SK-N-SH (cell line): Measurements from ENCODE around the gene CLMN. TPM values are rescaled to one million over a fixed set of nuclear protein-coding genes. Genes with fewer than 3 reads are reported as not detected.

ENCODE experiments used
- CTCF ChIA-PET: fragments of 300-600, 350-600 bp; formaldehyde crosslinking; extraction: SDS; loops from one replicate; lab custom pipeline; 2021; lab: Yijun Ruan, JAX
- POLR2A ChIA-PET: fragments of 350-600 bp; sonication (Branson Sonifier 250); formaldehyde crosslinking; extraction: SDS; loops from one replicate; lab custom pipeline; 2020; ENCODE audit warnings: antibody characterized with exemption, inconsistent platforms; lab: Yijun Ruan, JAX
- DNase-seq: peaks from one replicate; pipeline ENCODE4 v3.0.0; 2012
- H2AFZ ChIP-seq: fragments of 200-600 bp; sonication (generic); 2 replicates; pipeline ENCODE4 v1.8.1; 2016; ENCODE audit warnings: antibody characterized with exemption, mild to moderate bottlenecking, low read depth
- H3F3A ChIP-seq: fragments of 200-600 bp; sonication (generic); replicated peaks from 2 replicates; pipeline ENCODE3; 2016; ENCODE audit warnings: antibody characterized with exemption, mild to moderate bottlenecking; ENCODE audit not compliant: insufficient read depth
- H3K27ac ChIP-seq, 2 experiments: fragments of 200-500 bp in 1 of 2; fragments of 200-600 bp in 1 of 2; sonication (Bioruptor generic) in 1 of 2; sonication (generic), shearing (Covaris generic) in 1 of 2; 2 replicates each; pipeline versions ENCODE4 v1.5.1 to v1.6.1; 2014 to 2016; ENCODE audit warnings: low read depth in 2 of 2, inconsistent platforms in 1 of 2, low read length in 1 of 2, mild to moderate bottlenecking in 1 of 2, mixed read lengths in 1 of 2
- H3K27me3 ChIP-seq: fragments of 200-600 bp; sonication (generic), shearing (Covaris generic); 2 replicates; pipeline ENCODE4 v1.6.1; 2016; ENCODE audit warnings: mixed run types; ENCODE audit not compliant: insufficient read depth
- H3K36me3 ChIP-seq, 2 experiments: fragments of 200-500 bp in 1 of 2; fragments of 200-600 bp in 1 of 2; sonication (Bioruptor generic) in 1 of 2; sonication (generic) in 1 of 2; replicated peaks in 1 of 2; 2 replicates each; pipeline versions ENCODE3 to v1.5.1; 2014 to 2016; ENCODE audit warnings: low read length in 1 of 2, mild to moderate bottlenecking in 1 of 2; ENCODE audit not compliant: insufficient read depth in 2 of 2, control insufficient read depth in 1 of 2
- H3K4me1 ChIP-seq, 2 experiments: fragments of 200-500 bp in 1 of 2; fragments of 200-600 bp in 1 of 2; sonication (Bioruptor generic) in 1 of 2; sonication (generic), shearing (Covaris generic) in 1 of 2; 2 replicates each; pipeline versions ENCODE4 v1.5.1 to v1.6.1; 2014 to 2016; ENCODE audit warnings: low read depth in 1 of 2, low read length in 1 of 2, mixed run types in 1 of 2; ENCODE audit not compliant: insufficient read depth in 2 of 2, control insufficient read depth in 1 of 2
- H3K4me2 ChIP-seq: fragments of 200-600 bp; sonication (generic), shearing (Covaris generic); 2 replicates; pipeline ENCODE4 v1.6.1; 2017; ENCODE audit warnings: mixed run types
- H3K4me3 ChIP-seq, 2 experiments: fragments of 200-500 bp in 1 of 2; fragments of 200-600 bp in 1 of 2; sonication (Bioruptor generic) in 1 of 2; sonication (generic), shearing (Covaris generic) in 1 of 2; 2 replicates each; pipeline versions ENCODE4 v1.5.1 to v1.8.1; 2014 to 2016; ENCODE audit warnings: low read depth in 2 of 2, inconsistent platforms in 1 of 2, low read length in 1 of 2, mild to moderate bottlenecking in 1 of 2, mixed read lengths in 1 of 2, moderate library complexity in 1 of 2
- H3K79me2 ChIP-seq: fragments of 200-600 bp; sonication (generic); 2 replicates; pipeline ENCODE4 v1.8.1; 2017; ENCODE audit warnings: mild to moderate bottlenecking; ENCODE audit not compliant: insufficient read depth
- H3K9ac ChIP-seq: fragments of 200-600 bp; sonication (generic); 2 replicates; pipeline ENCODE4 v1.6.1; 2017; ENCODE audit warnings: mixed run types
- H3K9me2 ChIP-seq: fragments of 200-600 bp; sonication (generic); 2 replicates; pipeline ENCODE4 v1.6.1; 2017; ENCODE audit warnings: mixed run types
- H3K9me3 ChIP-seq: fragments of 200-600 bp; sonication (generic); 2 replicates; pipeline ENCODE4 v1.6.1; 2017; ENCODE audit warnings: mixed run types, mild to moderate bottlenecking, moderate library complexity
- H4K20me1 ChIP-seq: fragments of 200-600 bp; sonication (generic); 2 replicates; pipeline ENCODE4 v1.6.1; 2017; ENCODE audit warnings: mild to moderate bottlenecking, mixed run types; ENCODE audit not compliant: insufficient read depth
- GABPA ChIP-seq: IDR thresholded peaks from 2 replicates; pipeline ENCODE4 v1.4.0; 2012; ENCODE audit warnings: low read depth, mild to moderate bottlenecking
- GATA2 ChIP-seq: sonication (generic); formaldehyde crosslinking; IDR thresholded peaks from 2 replicates; pipeline ENCODE4 v1.5.0; 2020; ENCODE audit warnings: mild to moderate bottlenecking, missing genetic modification reagents
- MEF2A ChIP-seq: IDR thresholded peaks from 2 replicates; pipeline ENCODE4 v1.4.0; 2012; ENCODE audit warnings: low read depth, borderline replicate concordance
- MXI1 ChIP-seq: IDR thresholded peaks from 2 replicates; pipeline ENCODE4 v1.6.1; 2012; ENCODE audit warnings: mild to moderate bottlenecking, low read depth, low read length, improper control_type of control experiment
- NFIC ChIP-seq: IDR thresholded peaks from 2 replicates; pipeline ENCODE4 v1.4.0; 2012; ENCODE audit warnings: borderline replicate concordance
- NRF1 ChIP-seq: IDR thresholded peaks from 2 replicates; pipeline ENCODE4 v1.6.1; 2012; ENCODE audit warnings: low read depth, mild to moderate bottlenecking, low read length
- RAD21 ChIP-seq: IDR thresholded peaks from 2 replicates; pipeline ENCODE4 v1.6.1; 2012; ENCODE audit warnings: mild to moderate bottlenecking, low read length
- RFX5 ChIP-seq: IDR thresholded peaks from 2 replicates; pipeline ENCODE4 v1.6.1; 2012; ENCODE audit warnings: mild to moderate bottlenecking, improper control_type of control experiment, low read length
- TAF1 ChIP-seq: IDR thresholded peaks from 2 replicates; pipeline ENCODE4 v1.6.1; 2012; ENCODE audit warnings: low read depth, mild to moderate bottlenecking, low read length, moderate library complexity, borderline replicate concordance
- TCF12 ChIP-seq: IDR thresholded peaks from 2 replicates; pipeline ENCODE4 v1.4.0; 2012
- TEAD4 ChIP-seq: IDR thresholded peaks from 2 replicates; pipeline ENCODE4 v1.4.0; 2012; ENCODE audit warnings: mild to moderate bottlenecking, borderline replicate concordance; ENCODE audit not compliant: insufficient read depth
- WGBS: methylation state at CpG from one replicate; pipeline ENCODE4 v1.1.6; 2017; ENCODE audit warnings: low lambda C conversion rate; 5-methylcytosine and 5-hydroxymethylcytosine counted together
- polyA plus RNA-seq, 3 experiments: library from polyadenylated mRNA; depleted of rRNA; stranded (reverse); fragments of >200 nt; gene quantifications; 2 replicates each; pipeline ENCODE4 v1.2.3, GENCODE V29; 2012
- TF ChIP-seq, protein P1 (sequence below): IDR thresholded peaks from 2 replicates; pipeline ENCODE4 v1.4.0; 2012; ENCODE audit warnings: low read depth, borderline replicate concordance
- TF ChIP-seq, protein P2 (sequence below): fragments of 200-600 bp; sonication (generic); IDR thresholded peaks from 2 replicates; pipeline ENCODE4 v1.6.1; 2017; ENCODE audit warnings: antibody characterized with exemption, mild to moderate bottlenecking, moderate library complexity
- TF ChIP-seq, protein P3 (sequence below): IDR thresholded peaks from 2 replicates; pipeline ENCODE4 v1.6.1; 2012; ENCODE audit warnings: mild to moderate bottlenecking, low read depth, low read length, moderate library complexity

Gene CLMN
- polyA plus RNA-seq, 1 of the 3 experiments (the other 2 are of a cell fraction) = 1.4 TPM

DNA sequence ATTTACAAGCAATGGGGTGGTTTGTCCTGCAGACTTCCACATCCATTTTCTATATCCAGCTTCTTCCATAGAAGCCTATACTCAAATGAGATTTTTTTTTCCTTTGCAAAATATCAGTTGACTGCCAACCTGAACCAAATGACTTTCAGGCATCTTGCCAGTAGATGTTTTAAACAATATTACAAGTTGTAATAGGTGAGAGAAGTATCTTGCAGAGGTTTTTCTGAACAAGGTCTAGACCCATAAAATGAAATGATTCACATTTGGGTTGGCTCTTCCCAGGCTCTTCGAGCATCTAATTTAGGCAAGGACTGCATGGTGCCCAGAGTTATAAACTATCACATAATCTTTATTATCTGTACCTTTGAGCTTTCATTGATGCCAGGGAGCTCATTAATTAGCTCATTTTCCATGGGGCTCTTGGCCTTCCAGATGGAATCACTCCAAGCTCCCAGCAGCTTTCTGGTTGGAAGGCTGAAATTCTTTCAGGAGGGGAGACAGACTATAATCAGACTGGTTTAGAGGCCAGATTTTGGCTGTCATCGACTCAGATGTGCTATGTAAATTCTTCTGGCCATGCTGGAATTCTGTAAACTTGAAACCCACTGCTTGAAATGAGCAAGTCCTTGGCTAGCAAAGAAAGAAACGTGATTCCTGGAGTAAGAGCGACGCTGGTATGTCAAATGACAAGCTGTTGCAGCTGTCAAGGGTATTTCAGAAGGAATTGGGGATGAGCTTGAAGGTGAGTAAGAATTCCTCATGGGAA lies 130.2 kb downstream of the CLMN start:
- H3K79me2 ChIP-seq = no peaks in the 10 kb centered on the region
- no peaks in the 10 kb centered on the region for H3F3A ChIP-seq
- CTCF ChIA-PET = interaction anchor here (1.0 kb wide), 1 partner anchor 243 kb away, joined by 3 read pairs; no protein-coding TSS in a partner anchor
- no peaks in the 10 kb centered on the region for H3K9me2 ChIP-seq
- POLR2A ChIA-PET = no interaction called here
- H3K27ac ChIP-seq = no peak overlapping the region
- TF ChIP-seq, protein P1, sequence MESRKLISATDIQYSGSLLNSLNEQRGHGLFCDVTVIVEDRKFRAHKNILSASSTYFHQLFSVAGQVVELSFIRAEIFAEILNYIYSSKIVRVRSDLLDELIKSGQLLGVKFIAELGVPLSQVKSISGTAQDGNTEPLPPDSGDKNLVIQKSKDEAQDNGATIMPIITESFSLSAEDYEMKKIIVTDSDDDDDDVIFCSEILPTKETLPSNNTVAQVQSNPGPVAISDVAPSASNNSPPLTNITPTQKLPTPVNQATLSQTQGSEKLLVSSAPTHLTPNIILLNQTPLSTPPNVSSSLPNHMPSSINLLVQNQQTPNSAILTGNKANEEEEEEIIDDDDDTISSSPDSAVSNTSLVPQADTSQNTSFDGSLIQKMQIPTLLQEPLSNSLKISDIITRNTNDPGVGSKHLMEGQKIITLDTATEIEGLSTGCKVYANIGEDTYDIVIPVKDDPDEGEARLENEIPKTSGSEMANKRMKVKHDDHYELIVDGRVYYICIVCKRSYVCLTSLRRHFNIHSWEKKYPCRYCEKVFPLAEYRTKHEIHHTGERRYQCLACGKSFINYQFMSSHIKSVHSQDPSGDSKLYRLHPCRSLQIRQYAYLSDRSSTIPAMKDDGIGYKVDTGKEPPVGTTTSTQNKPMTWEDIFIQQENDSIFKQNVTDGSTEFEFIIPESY = no peak
- TF ChIP-seq, protein P2, sequence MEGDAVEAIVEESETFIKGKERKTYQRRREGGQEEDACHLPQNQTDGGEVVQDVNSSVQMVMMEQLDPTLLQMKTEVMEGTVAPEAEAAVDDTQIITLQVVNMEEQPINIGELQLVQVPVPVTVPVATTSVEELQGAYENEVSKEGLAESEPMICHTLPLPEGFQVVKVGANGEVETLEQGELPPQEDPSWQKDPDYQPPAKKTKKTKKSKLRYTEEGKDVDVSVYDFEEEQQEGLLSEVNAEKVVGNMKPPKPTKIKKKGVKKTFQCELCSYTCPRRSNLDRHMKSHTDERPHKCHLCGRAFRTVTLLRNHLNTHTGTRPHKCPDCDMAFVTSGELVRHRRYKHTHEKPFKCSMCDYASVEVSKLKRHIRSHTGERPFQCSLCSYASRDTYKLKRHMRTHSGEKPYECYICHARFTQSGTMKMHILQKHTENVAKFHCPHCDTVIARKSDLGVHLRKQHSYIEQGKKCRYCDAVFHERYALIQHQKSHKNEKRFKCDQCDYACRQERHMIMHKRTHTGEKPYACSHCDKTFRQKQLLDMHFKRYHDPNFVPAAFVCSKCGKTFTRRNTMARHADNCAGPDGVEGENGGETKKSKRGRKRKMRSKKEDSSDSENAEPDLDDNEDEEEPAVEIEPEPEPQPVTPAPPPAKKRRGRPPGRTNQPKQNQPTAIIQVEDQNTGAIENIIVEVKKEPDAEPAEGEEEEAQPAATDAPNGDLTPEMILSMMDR = no peak
- no peak for TF ChIP-seq TEAD4
- no peak for TF ChIP-seq GABPA
- no peak for TF ChIP-seq TAF1
- peak; percentile 16; the same call in 1 of the 2 replicates for TF ChIP-seq GATA2 (CRISPR knock-in tag)
- TF ChIP-seq TCF12 = no peak
- peaks cover 0 to 9% of the 10 kb centered on the region in 2 experiments; a peak in 2 of 4 replicates for H3K4me1 ChIP-seq
- H3K4me3 ChIP-seq = no peak overlapping the region
- no peak overlapping the region for H3K9ac ChIP-seq
- no peaks in the 10 kb centered on the region for H3K36me3 ChIP-seq
- H4K20me1 ChIP-seq = no peaks in the 10 kb centered on the region
- DNase-seq = peak; percentile 41
- no peaks in the 10 kb centered on the region for H3K9me3 ChIP-seq
- no peak overlapping the region for H3K4me2 ChIP-seq
- H2AFZ ChIP-seq = no peak overlapping the region
- 64% methylated on average over 5 of the region's 5 CpGs for WGBS
- no peaks in the 10 kb centered on the region for H3K27me3 ChIP-seq

DNA sequence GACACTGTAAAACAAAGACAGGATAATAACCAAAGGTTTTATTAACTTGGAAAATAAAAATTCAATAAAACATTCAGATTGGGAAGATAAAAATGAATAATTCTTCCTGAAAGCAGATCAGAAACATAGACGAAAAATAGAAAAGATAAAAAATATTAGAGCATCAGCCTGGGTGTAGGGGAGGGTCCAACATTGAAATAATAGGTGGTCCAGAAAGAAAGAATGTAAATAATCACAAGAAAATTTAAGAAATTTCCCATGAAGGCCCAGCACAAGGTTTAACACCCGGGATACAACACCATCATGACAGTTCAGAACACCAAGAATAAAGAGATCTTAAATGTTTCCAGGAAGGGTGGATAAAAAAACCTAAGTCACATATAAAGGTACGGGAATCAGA lies 131.3 kb downstream of the CLMN start:
- no peak overlapping the region for H2AFZ ChIP-seq
- no peaks in the 10 kb centered on the region for H4K20me1 ChIP-seq
- no peak for DNase-seq
- no peaks in the 10 kb centered on the region for H3K9me2 ChIP-seq
- H3K4me2 ChIP-seq = no peak overlapping the region
- ChIA-PET POLR2A (no interaction called here), CTCF (no interaction called here)
- H3F3A ChIP-seq = no peaks in the 10 kb centered on the region
- no peak overlapping the region for H3K27ac ChIP-seq
- H3K4me3 ChIP-seq = no peak overlapping the region
- WGBS = 71% methylated on average over 3 of the region's 3 CpGs
- H3K9me3 ChIP-seq = no peaks in the 10 kb centered on the region
- H3K27me3 ChIP-seq = no peaks in the 10 kb centered on the region
- peaks cover 3 to 9% of the 10 kb centered on the region in 2 experiments; a peak in 2 of 4 replicates for H3K4me1 ChIP-seq
- no peaks in the 10 kb centered on the region for H3K79me2 ChIP-seq
- no peak overlapping the region for H3K9ac ChIP-seq
- no peaks in the 10 kb centered on the region for H3K36me3 ChIP-seq
- TF ChIP-seq, protein P3, sequence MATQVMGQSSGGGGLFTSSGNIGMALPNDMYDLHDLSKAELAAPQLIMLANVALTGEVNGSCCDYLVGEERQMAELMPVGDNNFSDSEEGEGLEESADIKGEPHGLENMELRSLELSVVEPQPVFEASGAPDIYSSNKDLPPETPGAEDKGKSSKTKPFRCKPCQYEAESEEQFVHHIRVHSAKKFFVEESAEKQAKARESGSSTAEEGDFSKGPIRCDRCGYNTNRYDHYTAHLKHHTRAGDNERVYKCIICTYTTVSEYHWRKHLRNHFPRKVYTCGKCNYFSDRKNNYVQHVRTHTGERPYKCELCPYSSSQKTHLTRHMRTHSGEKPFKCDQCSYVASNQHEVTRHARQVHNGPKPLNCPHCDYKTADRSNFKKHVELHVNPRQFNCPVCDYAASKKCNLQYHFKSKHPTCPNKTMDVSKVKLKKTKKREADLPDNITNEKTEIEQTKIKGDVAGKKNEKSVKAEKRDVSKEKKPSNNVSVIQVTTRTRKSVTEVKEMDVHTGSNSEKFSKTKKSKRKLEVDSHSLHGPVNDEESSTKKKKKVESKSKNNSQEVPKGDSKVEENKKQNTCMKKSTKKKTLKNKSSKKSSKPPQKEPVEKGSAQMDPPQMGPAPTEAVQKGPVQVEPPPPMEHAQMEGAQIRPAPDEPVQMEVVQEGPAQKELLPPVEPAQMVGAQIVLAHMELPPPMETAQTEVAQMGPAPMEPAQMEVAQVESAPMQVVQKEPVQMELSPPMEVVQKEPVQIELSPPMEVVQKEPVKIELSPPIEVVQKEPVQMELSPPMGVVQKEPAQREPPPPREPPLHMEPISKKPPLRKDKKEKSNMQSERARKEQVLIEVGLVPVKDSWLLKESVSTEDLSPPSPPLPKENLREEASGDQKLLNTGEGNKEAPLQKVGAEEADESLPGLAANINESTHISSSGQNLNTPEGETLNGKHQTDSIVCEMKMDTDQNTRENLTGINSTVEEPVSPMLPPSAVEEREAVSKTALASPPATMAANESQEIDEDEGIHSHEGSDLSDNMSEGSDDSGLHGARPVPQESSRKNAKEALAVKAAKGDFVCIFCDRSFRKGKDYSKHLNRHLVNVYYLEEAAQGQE = no peak
- TF ChIP-seq NFIC (no peak), MXI1 (no peak), TCF12 (no peak), RAD21 (no peak), NRF1 (no peak), RFX5 (no peak), MEF2A (no peak)
- TF ChIP-seq, protein P1 = no peak
